Germinal center (tissue), 1 donor: ENCODE results near the gene AEBP2.
"Not testable (repeated sequence)": the region's sequence is repeated elsewhere in the genome, so short reads cannot be mapped to it uniquely, and the experiment has no call there.

Experiments used
- DNase-seq: peaks from one replicate; pipeline ENCODE4 v3.0.0; 2012; ENCODE audit warnings: mixed read lengths, low spot score

Gene AEBP2

GRCh38 chr12:19439059-19440018 lies at the start of gene AEBP2:
Gene AEBP2, plus strand, starts transcription at chr12:19439492. Its CDS starts 208 bp downstream, at chr12:19439700.
- DNase-seq = peak; percentile 95

GRCh38 chr12:19390051-19390598 lies 49.2 kb upstream of the AEBP2 start:
- no peak for DNase-seq

- DNase-seq = not testable (repeated sequence)
These were observed 46.6 kb upstream of the AEBP2 start for GRCh38 chr12:19392644-19393043.

GRCh38 chr12:19394385-19394784 lies 44.9 kb upstream of the AEBP2 start:
- DNase-seq = no peak

GRCh38 chr12:19397534-19397933 lies 41.8 kb upstream of the AEBP2 start:
- DNase-seq = no peak

- no peak for DNase-seq
These were observed 40.6 kb upstream of the AEBP2 start for GRCh38 chr12:19398376-19399363.

- DNase-seq = not testable (repeated sequence)
These were observed 38.5 kb upstream of the AEBP2 start for GRCh38 chr12:19400649-19401285.

GRCh38 chr12:19402211-19402610 lies 37.1 kb upstream of the AEBP2 start:
- no peak for DNase-seq

GRCh38 chr12:19402743-19403431 lies 36.4 kb upstream of the AEBP2 start:
- no peak for DNase-seq

- no peak for DNase-seq
These were observed 34.9 kb upstream of the AEBP2 start for GRCh38 chr12:19404242-19404880.

GRCh38 chr12:19409376-19409775 lies 29.9 kb upstream of the AEBP2 start:
- DNase-seq = no peak

- DNase-seq = no peak
These were observed 29.1 kb upstream of the AEBP2 start for GRCh38 chr12:19410211-19410610.

- DNase-seq = no peak
These were observed 28.6 kb upstream of the AEBP2 start for GRCh38 chr12:19410629-19411185.

- no peak for DNase-seq
These were observed 27.8 kb upstream of the AEBP2 start for GRCh38 chr12:19411234-19412204.

GRCh38 chr12:19412844-19413243 lies 26.4 kb upstream of the AEBP2 start:
- DNase-seq = no peak

- not testable (repeated sequence) for DNase-seq
These were observed 25.7 kb upstream of the AEBP2 start for GRCh38 chr12:19413582-19413981.

GRCh38 chr12:19415563-19415962 lies 23.7 kb upstream of the AEBP2 start:
- no peak for DNase-seq

GRCh38 chr12:19419086-19419485 lies 20.2 kb upstream of the AEBP2 start:
- DNase-seq = no peak
